WTC11 (cell line): ENCODE measurements around the gene HHAT. TPM values are rescaled to one million over a fixed set of nuclear protein-coding genes. Genes with fewer than 3 reads are reported as not detected.

Experiments
- ATAC-seq: fragments of 200-7000 bp; cut with Tn5 transposase; 2 replicates; pipeline ENCODE4 v1.10.0; 2021; ENCODE audit warnings: mild to moderate bottlenecking, moderate library complexity
- CTCF ChIA-PET: fragments of 300-600 bp; sonication (Branson Sonifier 250); formaldehyde crosslinking; loops from one replicate; lab custom pipeline; 2021; ENCODE audit warnings: antibody characterized with exemption; lab: Charles Lee
- POLR2A ChIA-PET: fragments of 350-600 bp; sonication (Branson Sonifier 250); formaldehyde crosslinking; loops from one replicate; lab custom pipeline; 2021; ENCODE audit warnings: antibody characterized with exemption; lab: Charles Lee
- DNase-seq: peaks from one replicate; pipeline ENCODE4 v3.0.0; 2021; ENCODE audit warnings: low spot score
- H3K27ac Mint-ChIP-seq: 2 replicates; pipeline ENCODE4 v1.8.0; 2021; ENCODE audit warnings: mixed read lengths
- H3K27me3 Mint-ChIP-seq: 2 replicates; pipeline ENCODE4 v1.8.0; 2021; ENCODE audit warnings: low read depth, mild to moderate bottlenecking, moderate library complexity, mixed read lengths
- H3K36me3 Mint-ChIP-seq: 2 replicates; pipeline ENCODE4 v1.8.0; 2021; ENCODE audit warnings: mixed read lengths
- H3K4me1 Mint-ChIP-seq: 2 replicates; pipeline ENCODE4 v1.8.0; 2022; ENCODE audit warnings: mixed read lengths
- H3K4me3 Mint-ChIP-seq: 2 replicates; pipeline ENCODE4 v1.8.0; 2021; ENCODE audit warnings: mild to moderate bottlenecking, moderate library complexity, mixed read lengths
- H3K9me3 Mint-ChIP-seq: 2 replicates; pipeline ENCODE4 v1.8.0; 2021; ENCODE audit warnings: mixed read lengths
- CBFB ChIP-seq: sonication (generic); formaldehyde crosslinking; IDR thresholded peaks from 2 replicates; pipeline ENCODE4 v1.8.1; 2022; ENCODE audit warnings: mild to moderate bottlenecking, low read depth, missing genetic modification reagents
- ETV6 ChIP-seq: sonication (generic); formaldehyde crosslinking; IDR thresholded peaks from 2 replicates; pipeline ENCODE4 v1.8.1; 2022; ENCODE audit warnings: mild to moderate bottlenecking, missing genetic modification reagents
- FOXP1 ChIP-seq: sonication (generic); formaldehyde crosslinking; IDR thresholded peaks from 2 replicates; pipeline ENCODE4 v1.8.0; 2022; ENCODE audit warnings: missing genetic modification reagents, mild to moderate bottlenecking, moderate library complexity, borderline replicate concordance
- GTF2I ChIP-seq: fragments of 250-450 bp; sonication (Bioruptor Pico); conservative IDR thresholded peaks from 2 replicates; pipeline ENCODE4 v1.4.0; 2021; ENCODE audit warnings: mild to moderate bottlenecking
- IRF2 ChIP-seq: sonication (generic); formaldehyde crosslinking; IDR thresholded peaks from 2 replicates; pipeline ENCODE4 v1.8.0; 2022; ENCODE audit warnings: low read depth, missing genetic modification reagents, borderline replicate concordance
- KAT7 ChIP-seq: sonication (generic); formaldehyde crosslinking; IDR thresholded peaks from 2 replicates; pipeline ENCODE4 v1.8.1; 2023; ENCODE audit warnings: missing genetic modification reagents, mild to moderate bottlenecking, borderline replicate concordance
- MYBL2 ChIP-seq: sonication (generic); formaldehyde crosslinking; IDR thresholded peaks from 2 replicates; pipeline ENCODE4 v1.8.1; 2023; ENCODE audit warnings: mild to moderate bottlenecking, moderate library complexity, missing genetic modification reagents
- NR2C2 ChIP-seq: sonication (generic); formaldehyde crosslinking; IDR thresholded peaks from 2 replicates; pipeline ENCODE4 v1.8.0; 2022; ENCODE audit warnings: mild to moderate bottlenecking, missing genetic modification reagents
- TEAD4 ChIP-seq: sonication (generic); formaldehyde crosslinking; IDR thresholded peaks from 2 replicates; pipeline ENCODE4 v1.8.0; 2022; ENCODE audit warnings: mild to moderate bottlenecking, missing genetic modification reagents
- ZBTB21 ChIP-seq: sonication (generic); formaldehyde crosslinking; IDR thresholded peaks from 2 replicates; pipeline ENCODE4 v1.8.1; 2023; ENCODE audit warnings: mild to moderate bottlenecking, missing genetic modification reagents, borderline replicate concordance
- ZNF219 ChIP-seq: sonication (generic); formaldehyde crosslinking; IDR thresholded peaks from 2 replicates; pipeline ENCODE4 v1.8.0; 2023; ENCODE audit warnings: missing genetic modification reagents, mild to moderate bottlenecking, borderline replicate concordance
- total RNA-seq: library from RNA; stranded (reverse); gene quantifications from 3 replicates; pipeline ENCODE4 v1.2.3, GENCODE V29; 2021
- TF ChIP-seq, protein P1 (sequence below): sonication (generic); formaldehyde crosslinking; conservative IDR thresholded peaks from 2 replicates; pipeline ENCODE4 v1.8.1; 2022; ENCODE audit warnings: mild to moderate bottlenecking, missing genetic modification reagents
- TF ChIP-seq, protein P2 (sequence below): sonication (generic); formaldehyde crosslinking; IDR thresholded peaks from 2 replicates; pipeline ENCODE4 v1.8.0; 2022; ENCODE audit warnings: missing genetic modification reagents
- TF ChIP-seq, protein P3 (sequence below): sonication (generic); formaldehyde crosslinking; IDR thresholded peaks from 2 replicates; pipeline ENCODE4 v1.8.0; 2022; ENCODE audit warnings: mild to moderate bottlenecking, missing genetic modification reagents
- TF ChIP-seq, protein P4 (sequence below): sonication (generic); formaldehyde crosslinking; IDR thresholded peaks from 2 replicates; pipeline ENCODE4 v1.8.1; 2023; ENCODE audit warnings: mild to moderate bottlenecking, moderate library complexity, missing genetic modification reagents
- TF ChIP-seq, protein P5 (sequence below): sonication (generic); formaldehyde crosslinking; IDR thresholded peaks from 2 replicates; pipeline ENCODE4 v1.8.1; 2022; ENCODE audit warnings: low read depth, missing genetic modification reagents, borderline replicate concordance
- TF ChIP-seq, protein P6 (sequence below): sonication (generic); formaldehyde crosslinking; IDR thresholded peaks from 2 replicates; pipeline ENCODE4 v1.8.1; 2023; ENCODE audit warnings: mild to moderate bottlenecking, missing genetic modification reagents, moderate library complexity
- TF ChIP-seq, protein P7 (sequence below): sonication (generic); formaldehyde crosslinking; IDR thresholded peaks from 2 replicates; pipeline ENCODE4 v1.8.0; 2022; ENCODE audit warnings: mild to moderate bottlenecking, missing genetic modification reagents

HHAT gene
- total RNA-seq, 1 experiment from 2014 or later: 0.39 TPM

DNA sequence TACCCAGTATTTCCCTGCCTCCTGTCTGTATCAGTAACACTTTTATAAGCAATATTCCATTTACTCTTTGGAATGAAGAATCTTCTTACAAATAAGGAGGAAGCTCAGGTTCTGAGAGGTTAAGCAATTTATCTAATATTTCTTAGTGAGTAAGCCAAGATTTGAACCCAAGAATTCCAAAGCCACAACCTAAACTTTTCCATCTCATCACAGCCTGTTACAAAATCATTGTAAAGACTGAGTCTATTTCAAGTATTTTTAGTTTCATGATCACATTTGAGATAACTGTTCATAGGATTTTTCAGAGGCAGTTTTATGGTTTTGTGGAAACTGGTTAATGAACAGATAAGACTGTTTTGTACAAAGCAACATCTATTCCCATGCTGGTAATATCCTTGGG is 29.8 kb upstream of the HHAT start:
- ChIA-PET POLR2A (no interaction called here), CTCF (interaction anchor here (0.8 to 3.7 kb wide), 4 partner anchors 12 to 48 kb away, joined by 3 to 26 read pairs (median 6); no protein-coding TSS in a partner anchor)
- no peak overlapping the region for H3K4me3 Mint-ChIP-seq
- peaks cover 3% of the 10 kb centered on the region; the same call in 1 of the 2 replicates for H3K9me3 Mint-ChIP-seq
- DNase-seq (no peak), ATAC-seq (no peak)
- TF ChIP-seq, protein P1, sequence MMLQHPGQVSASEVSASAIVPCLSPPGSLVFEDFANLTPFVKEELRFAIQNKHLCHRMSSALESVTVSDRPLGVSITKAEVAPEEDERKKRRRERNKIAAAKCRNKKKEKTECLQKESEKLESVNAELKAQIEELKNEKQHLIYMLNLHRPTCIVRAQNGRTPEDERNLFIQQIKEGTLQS (CRISPR knock-in tag): no peak
- no peak for TF ChIP-seq GTF2I
- TF ChIP-seq CBFB (CRISPR knock-in tag): no peak
- TF ChIP-seq KAT7 (CRISPR knock-in tag): no peak
- TF ChIP-seq, protein P2, sequence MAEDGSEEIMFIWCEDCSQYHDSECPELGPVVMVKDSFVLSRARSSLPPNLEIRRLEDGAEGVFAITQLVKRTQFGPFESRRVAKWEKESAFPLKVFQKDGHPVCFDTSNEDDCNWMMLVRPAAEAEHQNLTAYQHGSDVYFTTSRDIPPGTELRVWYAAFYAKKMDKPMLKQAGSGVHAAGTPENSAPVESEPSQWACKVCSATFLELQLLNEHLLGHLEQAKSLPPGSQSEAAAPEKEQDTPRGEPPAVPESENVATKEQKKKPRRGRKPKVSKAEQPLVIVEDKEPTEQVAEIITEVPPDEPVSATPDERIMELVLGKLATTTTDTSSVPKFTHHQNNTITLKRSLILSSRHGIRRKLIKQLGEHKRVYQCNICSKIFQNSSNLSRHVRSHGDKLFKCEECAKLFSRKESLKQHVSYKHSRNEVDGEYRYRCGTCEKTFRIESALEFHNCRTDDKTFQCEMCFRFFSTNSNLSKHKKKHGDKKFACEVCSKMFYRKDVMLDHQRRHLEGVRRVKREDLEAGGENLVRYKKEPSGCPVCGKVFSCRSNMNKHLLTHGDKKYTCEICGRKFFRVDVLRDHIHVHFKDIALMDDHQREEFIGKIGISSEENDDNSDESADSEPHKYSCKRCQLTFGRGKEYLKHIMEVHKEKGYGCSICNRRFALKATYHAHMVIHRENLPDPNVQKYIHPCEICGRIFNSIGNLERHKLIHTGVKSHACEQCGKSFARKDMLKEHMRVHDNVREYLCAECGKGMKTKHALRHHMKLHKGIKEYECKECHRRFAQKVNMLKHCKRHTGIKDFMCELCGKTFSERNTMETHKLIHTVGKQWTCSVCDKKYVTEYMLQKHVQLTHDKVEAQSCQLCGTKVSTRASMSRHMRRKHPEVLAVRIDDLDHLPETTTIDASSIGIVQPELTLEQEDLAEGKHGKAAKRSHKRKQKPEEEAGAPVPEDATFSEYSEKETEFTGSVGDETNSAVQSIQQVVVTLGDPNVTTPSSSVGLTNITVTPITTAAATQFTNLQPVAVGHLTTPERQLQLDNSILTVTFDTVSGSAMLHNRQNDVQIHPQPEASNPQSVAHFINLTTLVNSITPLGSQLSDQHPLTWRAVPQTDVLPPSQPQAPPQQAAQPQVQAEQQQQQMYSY (CRISPR knock-in tag): no peak
- TF ChIP-seq, protein P3, sequence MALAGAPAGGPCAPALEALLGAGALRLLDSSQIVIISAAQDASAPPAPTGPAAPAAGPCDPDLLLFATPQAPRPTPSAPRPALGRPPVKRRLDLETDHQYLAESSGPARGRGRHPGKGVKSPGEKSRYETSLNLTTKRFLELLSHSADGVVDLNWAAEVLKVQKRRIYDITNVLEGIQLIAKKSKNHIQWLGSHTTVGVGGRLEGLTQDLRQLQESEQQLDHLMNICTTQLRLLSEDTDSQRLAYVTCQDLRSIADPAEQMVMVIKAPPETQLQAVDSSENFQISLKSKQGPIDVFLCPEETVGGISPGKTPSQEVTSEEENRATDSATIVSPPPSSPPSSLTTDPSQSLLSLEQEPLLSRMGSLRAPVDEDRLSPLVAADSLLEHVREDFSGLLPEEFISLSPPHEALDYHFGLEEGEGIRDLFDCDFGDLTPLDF: no peak
- TF ChIP-seq, protein P4, sequence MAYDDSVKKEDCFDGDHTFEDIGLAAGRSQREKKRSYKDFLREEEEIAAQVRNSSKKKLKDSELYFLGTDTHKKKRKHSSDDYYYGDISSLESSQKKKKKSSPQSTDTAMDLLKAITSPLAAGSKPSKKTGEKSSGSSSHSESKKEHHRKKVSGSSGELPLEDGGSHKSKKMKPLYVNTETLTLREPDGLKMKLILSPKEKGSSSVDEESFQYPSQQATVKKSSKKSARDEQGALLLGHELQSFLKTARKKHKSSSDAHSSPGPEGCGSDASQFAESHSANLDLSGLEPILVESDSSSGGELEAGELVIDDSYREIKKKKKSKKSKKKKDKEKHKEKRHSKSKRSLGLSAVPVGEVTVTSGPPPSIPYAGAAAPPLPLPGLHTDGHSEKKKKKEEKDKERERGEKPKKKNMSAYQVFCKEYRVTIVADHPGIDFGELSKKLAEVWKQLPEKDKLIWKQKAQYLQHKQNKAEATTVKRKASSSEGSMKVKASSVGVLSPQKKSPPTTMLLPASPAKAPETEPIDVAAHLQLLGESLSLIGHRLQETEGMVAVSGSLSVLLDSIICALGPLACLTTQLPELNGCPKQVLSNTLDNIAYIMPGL (CRISPR knock-in tag): no peak
- TF ChIP-seq FOXP1: no peak
- TF ChIP-seq, protein P5, sequence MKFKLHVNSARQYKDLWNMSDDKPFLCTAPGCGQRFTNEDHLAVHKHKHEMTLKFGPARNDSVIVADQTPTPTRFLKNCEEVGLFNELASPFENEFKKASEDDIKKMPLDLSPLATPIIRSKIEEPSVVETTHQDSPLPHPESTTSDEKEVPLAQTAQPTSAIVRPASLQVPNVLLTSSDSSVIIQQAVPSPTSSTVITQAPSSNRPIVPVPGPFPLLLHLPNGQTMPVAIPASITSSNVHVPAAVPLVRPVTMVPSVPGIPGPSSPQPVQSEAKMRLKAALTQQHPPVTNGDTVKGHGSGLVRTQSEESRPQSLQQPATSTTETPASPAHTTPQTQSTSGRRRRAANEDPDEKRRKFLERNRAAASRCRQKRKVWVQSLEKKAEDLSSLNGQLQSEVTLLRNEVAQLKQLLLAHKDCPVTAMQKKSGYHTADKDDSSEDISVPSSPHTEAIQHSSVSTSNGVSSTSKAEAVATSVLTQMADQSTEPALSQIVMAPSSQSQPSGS (CRISPR knock-in tag): no peak
- TF ChIP-seq NR2C2: no peak
- TF ChIP-seq ZBTB21 (CRISPR knock-in tag): no peak
- no peak for TF ChIP-seq ZNF219
- TF ChIP-seq MYBL2 (CRISPR knock-in tag): no peak
- TF ChIP-seq TEAD4 (CRISPR knock-in tag): no peak
- TF ChIP-seq, protein P6, sequence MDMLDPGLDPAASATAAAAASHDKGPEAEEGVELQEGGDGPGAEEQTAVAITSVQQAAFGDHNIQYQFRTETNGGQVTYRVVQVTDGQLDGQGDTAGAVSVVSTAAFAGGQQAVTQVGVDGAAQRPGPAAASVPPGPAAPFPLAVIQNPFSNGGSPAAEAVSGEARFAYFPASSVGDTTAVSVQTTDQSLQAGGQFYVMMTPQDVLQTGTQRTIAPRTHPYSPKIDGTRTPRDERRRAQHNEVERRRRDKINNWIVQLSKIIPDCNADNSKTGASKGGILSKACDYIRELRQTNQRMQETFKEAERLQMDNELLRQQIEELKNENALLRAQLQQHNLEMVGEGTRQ (CRISPR knock-in tag): no peak
- TF ChIP-seq, protein P7, sequence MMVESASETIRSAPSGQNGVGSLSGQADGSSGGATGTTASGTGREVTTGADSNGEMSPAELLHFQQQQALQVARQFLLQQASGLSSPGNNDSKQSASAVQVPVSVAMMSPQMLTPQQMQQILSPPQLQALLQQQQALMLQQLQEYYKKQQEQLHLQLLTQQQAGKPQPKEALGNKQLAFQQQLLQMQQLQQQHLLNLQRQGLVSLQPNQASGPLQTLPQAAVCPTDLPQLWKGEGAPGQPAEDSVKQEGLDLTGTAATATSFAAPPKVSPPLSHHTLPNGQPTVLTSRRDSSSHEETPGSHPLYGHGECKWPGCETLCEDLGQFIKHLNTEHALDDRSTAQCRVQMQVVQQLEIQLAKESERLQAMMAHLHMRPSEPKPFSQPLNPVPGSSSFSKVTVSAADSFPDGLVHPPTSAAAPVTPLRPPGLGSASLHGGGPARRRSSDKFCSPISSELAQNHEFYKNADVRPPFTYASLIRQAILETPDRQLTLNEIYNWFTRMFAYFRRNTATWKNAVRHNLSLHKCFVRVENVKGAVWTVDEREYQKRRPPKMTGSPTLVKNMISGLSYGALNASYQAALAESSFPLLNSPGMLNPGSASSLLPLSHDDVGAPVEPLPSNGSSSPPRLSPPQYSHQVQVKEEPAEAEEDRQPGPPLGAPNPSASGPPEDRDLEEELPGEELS (CRISPR knock-in tag): no peak
- TF ChIP-seq IRF2 (CRISPR knock-in tag): no peak
- no peak for TF ChIP-seq ETV6
- H3K27ac Mint-ChIP-seq: no peak overlapping the region
- peaks cover 42% of the 10 kb centered on the region for H3K4me1 Mint-ChIP-seq
- no peaks in the 10 kb centered on the region; the same call in 1 of the 2 replicates for H3K27me3 Mint-ChIP-seq
- H3K36me3 Mint-ChIP-seq: no peaks in the 10 kb centered on the region
